ENCODE data around the gene RRAS2. TPM values are rescaled to one million over a fixed set of nuclear protein-coding genes. Genes with fewer than 3 reads are reported as not detected.
"Not testable (repeated sequence)": the region's sequence is repeated elsewhere in the genome, so short reads cannot be mapped to it uniquely, and the experiment has no call there.

Gene RRAS2
- total RNA-seq, 1 experiment from 2014 or later, result 37.3 TPM

DNA sequence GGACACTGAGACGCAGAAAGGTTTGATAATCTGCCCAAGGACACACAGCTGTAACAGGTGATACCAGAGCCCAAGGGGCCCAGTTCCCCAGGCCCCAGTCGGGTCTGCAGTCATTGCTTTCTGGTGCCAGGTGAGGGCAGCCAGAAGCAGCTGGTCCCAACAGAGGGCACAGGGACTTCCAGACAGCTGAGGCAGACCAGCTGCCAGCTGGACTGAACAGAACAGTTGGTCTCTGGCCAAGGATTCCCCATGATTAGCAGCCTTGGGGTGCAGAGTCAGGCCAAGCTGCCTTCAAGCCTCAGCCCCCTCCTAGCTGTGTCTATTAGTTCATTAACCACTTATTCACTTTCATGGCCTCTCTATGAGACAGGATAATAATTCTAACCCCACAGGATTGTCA, 105.6 kb downstream of the RRAS2 start:
- in situ Hi-C loops (cut with HindIII; ENCODE audit: low pct_unique_long_range_greater_than_20kb, low sequenced_read_pairs), result no loop called here
- DNase-seq (ENCODE audit: low read depth, low spot score), result no peak

DNA sequence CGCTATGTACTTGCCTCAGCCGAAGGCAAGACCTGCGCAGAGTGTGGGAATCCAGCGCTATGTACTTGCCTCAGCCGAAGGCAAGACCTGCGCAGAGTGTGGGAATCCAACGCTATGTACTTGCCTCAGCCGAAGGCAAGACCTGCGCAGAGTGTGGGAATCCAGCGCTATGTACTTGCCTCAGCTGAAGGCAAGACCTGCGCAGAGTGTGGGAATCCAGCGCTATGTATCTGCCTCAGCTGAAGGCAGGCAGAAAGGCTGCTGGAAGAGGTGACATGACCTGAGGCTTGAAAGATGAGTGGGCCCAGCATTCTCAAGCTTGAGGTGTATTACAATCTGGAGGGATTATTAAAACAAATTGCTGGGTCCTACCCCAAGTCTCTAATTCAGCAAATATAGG, 106.5 kb downstream of the RRAS2 start:
- DNase-seq (ENCODE audit: low read depth, low spot score); in situ Hi-C loops (cut with HindIII; ENCODE audit: low pct_unique_long_range_greater_than_20kb, low sequenced_read_pairs): not testable (repeated sequence)

DNA sequence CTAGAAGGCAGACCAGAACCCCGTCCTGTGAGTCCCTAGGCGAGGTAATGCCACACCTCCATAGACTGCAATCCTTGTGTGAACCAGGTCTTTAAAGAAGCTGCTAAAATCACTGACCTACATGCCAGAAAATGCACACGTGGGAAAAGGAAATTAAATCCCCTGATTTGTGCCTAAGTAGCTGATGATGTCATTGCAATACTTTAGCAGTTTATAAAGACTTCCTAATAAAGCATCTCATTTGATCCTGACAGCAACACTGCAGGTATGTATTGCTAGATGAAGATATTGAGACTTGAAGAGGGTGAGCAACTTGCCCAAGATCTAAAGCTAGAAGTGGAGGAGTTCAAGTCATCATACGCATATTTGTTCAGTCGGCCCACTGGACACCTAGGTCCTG, 107.2 kb downstream of the RRAS2 start:
- no peak for DNase-seq (ENCODE audit: low read depth, low spot score)
- in situ Hi-C loops (cut with HindIII; ENCODE audit: low pct_unique_long_range_greater_than_20kb, low sequenced_read_pairs), result no loop called here

DNA sequence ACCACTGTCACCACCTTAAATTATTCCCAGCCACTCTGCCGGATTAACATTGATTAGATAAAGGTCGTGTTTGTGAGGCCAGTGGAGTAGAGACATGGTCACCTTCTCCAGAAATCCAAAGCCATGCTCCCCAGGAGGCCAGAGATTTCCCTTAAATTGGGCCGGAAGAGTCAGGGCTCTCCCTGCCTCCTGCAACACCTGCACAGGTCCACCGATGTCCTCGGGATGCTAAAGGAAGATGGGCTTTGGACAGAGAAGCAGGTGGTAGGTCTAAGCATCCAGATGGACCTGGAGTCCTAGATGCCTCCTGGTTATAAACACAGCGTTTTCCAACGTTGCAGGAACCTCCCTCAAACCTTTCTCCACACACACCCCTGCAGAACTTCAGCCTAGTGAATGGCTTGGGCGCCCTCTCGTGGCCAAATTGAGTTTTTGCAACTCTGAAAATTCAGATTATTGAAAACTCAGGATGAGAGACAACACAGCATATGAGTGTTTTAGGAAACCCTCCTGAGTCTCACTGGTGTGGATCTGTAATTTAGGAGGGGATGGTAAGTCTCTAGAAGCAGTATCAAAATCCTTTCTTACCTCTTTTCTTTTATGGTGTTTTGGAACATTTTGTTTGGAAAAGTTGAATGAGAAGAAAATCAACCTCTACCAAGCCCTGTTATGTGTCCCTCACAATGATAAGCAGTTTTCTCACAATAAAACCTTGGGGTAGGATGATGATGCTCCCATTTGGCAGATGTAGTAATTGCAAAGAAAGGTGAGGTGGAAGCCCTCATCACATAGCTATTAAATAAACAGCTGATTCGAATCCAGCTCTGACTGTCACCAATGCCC, 109.6 kb downstream of the RRAS2 start:
- in situ Hi-C loops (cut with HindIII; ENCODE audit: low pct_unique_long_range_greater_than_20kb, low sequenced_read_pairs), result no loop called here
- peak; percentile 72 for DNase-seq (ENCODE audit: low read depth, low spot score)

DNA sequence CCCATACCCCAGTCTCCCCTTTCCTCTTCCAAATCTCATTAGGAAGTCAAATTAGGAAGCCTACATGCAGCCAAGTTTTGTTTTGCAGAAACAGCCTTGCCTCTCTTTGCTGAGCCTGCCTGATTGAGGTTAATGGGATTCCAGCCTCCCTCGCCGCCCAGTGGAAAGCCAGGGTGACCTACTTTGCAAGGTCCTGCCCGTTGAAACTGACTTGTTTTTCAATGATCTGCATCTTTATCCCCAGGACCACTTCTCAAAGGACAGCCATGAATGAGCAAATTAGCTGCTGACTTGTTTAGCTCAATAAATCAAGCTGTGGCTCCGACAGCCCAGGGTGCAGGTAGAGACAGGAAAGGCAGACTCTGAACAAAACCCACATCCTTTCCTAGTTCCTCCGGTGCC, 110.4 kb downstream of the RRAS2 start:
- in situ Hi-C loops (cut with HindIII; ENCODE audit: low pct_unique_long_range_greater_than_20kb, low sequenced_read_pairs), result no loop called here
- peak; percentile 8 for DNase-seq (ENCODE audit: low read depth, low spot score)

DNA sequence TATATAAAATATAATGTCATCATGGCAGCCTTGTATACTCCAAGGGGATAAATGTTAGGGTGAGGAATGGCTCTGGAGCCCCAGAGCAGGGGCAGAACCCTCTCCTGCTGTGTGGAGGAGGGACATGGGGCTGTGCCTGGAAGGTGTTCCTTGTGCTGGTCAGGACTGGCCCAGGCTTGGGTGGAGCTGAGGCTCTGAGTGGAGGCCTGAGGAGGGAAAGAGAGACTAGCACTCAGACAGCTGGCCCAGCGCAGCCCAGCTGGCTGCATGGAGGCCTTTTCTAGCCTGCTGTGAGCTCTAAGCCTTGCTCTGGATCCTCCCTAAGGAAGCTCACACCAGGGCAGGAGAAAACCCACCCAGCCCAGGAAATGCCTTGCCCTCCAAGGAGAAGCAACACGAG, 113.5 kb downstream of the RRAS2 start:
- no peak for DNase-seq (ENCODE audit: low read depth, low spot score)
- in situ Hi-C loops (cut with HindIII; ENCODE audit: low pct_unique_long_range_greater_than_20kb, low sequenced_read_pairs), result no loop called here

DNA sequence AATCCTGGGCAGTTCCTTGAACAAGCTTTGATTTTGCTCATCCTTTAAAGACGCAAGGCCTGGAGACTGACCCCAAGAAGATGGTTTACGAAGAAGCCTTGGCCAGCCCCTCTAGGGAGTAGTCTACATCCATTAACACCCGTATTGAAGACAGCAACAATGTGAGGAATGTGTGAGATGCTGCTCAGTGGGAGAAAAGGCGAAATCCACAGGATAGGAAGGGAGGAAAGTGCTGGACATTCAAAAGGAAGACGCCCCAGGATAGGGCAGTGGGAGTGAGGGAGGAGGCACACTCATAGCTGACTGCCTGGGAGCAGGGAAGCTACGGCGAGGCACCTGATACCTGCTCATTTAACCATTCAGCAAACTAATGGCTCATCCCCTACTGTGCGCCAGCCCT, 114.1 kb downstream of the RRAS2 start:
- in situ Hi-C loops (cut with HindIII; ENCODE audit: low pct_unique_long_range_greater_than_20kb, low sequenced_read_pairs), result no loop called here
- no peak for DNase-seq (ENCODE audit: low read depth, low spot score)

DNA sequence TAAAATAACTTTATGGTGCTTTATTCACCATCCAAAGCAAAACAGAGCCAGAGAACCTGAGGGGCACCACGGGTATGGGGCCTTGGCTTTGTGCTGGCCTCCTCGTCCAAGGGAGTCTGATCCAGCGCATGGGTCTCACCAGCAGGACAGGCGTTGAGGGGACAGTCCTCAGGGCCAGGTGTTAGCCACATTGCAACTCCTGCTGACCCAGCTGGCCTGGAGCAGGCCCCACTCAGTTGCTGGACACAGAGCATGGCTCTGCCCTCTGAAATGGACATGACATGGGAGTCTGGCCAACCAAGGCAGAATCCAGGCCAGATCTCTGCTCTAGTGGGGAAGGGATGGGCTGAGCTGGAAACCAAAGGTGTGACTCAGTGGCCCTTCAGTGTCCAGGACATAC, 116.2 kb downstream of the RRAS2 start:
- in situ Hi-C loops (cut with HindIII; ENCODE audit: low pct_unique_long_range_greater_than_20kb, low sequenced_read_pairs), result no loop called here
- no peak for DNase-seq (ENCODE audit: low read depth, low spot score)

DNA sequence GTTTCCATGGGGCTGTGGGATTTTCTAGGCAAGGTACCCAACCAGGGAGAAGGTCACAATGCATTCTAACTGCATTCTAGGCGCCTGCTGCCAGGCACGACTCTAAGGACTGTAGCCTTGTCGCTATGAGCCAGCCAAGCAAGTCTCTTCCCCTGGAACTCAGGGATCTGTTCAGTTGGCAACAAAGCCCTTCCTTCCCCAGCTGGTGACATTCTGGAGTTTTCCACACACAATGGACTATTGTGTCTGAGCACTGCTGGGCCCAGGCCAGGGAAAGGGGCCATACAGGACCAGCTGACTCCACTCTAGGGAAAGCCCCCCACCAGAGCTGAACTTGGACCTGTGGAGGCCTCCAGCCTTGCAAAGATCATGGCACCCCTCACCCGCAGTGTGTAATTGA, 116.8 kb downstream of the RRAS2 start:
- peak; percentile 9 for DNase-seq (ENCODE audit: low read depth, low spot score)
- in situ Hi-C loops (cut with HindIII; ENCODE audit: low pct_unique_long_range_greater_than_20kb, low sequenced_read_pairs), result no loop called here

DNA sequence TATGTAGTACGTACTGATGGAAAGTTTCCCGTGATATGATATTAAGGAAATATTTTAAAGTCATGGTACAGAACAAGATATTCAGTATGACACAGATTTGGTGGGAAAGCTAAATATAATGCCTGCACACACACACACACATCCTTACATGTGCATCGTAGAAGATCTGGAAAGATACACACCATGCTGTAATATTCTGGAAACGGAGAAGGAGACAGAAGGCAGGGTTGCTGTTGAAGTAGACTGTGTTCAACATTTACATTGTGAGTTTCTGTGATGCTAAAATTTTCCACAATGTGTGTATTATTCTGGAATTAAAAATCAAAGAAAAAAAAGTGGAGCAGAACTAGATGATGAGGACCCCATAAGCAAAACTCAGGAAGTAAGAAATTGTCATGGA, 118.0 kb downstream of the RRAS2 start:
- DNase-seq (ENCODE audit: low read depth, low spot score), result no peak
- in situ Hi-C loops (cut with HindIII; ENCODE audit: low pct_unique_long_range_greater_than_20kb, low sequenced_read_pairs), result no loop called here

DNA sequence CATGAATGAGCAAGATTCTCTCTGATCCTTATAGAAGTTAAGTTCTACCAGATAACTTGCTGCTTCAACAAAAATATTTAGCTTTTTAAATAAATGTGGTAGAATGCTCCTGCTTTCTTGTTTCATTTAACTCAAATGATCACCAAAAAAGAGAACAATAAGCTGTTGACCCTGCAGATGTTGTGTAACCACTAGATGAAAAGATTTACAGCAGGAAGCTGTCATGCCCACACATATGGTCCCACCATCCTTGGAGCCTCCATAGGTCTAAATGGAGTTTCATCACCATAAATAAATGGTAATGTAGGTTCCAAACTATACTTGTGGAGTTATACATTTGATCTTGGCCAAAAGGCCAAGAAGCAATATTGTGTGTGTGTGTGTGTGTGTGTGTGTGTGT, 118.8 kb downstream of the RRAS2 start:
- DNase-seq (ENCODE audit: low read depth, low spot score), result no peak
- in situ Hi-C loops (cut with HindIII; ENCODE audit: low pct_unique_long_range_greater_than_20kb, low sequenced_read_pairs), result no loop called here

DNA sequence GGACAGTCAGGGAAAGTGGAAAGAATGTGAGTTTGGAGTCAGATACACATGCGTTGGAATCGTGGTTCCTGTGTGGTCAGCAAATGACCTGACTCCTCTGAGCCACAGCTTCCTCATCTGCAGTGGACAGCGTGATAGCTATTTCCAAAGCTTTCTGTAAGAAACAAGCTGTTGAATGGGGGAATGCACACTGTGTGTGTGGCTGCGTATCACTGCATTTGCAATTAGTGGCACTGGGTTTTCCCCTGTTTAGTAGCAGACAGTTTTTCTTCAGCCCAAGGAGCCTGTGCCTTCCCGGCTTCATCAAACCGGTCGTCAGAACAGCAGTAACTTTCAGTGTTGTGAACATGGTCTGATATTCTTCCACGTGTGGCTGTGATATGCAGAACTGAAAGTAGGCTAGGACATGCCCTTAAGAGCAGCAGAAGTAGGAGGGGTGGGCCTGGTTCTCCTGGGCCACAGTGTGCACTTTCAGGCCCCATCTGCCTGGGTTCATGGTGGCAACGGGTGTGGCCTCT, 121.5 kb downstream of the RRAS2 start:
- no peak for DNase-seq (ENCODE audit: low read depth, low spot score)
- in situ Hi-C loops (cut with HindIII; ENCODE audit: low pct_unique_long_range_greater_than_20kb, low sequenced_read_pairs), result no loop called here

DNA sequence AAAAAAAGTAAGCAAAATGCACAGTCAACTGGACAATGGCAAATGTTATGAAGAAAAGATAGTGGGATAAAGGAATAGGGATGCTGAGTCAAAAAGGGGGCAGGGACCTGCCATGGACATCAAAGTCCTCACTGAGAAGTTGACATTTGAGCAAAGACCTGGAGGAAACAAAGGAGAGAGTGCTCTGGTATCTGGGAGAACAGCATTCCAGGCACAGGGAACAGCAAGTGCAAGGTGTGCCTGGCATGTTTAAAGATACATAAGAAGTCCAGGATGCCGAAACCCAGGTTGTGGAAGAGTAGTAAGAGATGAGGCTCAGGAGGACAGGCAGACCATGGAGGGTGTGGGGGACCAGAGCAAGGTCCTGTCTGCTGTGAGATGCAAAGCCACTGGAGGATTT, 123.3 kb downstream of the RRAS2 start:
- in situ Hi-C loops (cut with HindIII; ENCODE audit: low pct_unique_long_range_greater_than_20kb, low sequenced_read_pairs), result no loop called here

DNA sequence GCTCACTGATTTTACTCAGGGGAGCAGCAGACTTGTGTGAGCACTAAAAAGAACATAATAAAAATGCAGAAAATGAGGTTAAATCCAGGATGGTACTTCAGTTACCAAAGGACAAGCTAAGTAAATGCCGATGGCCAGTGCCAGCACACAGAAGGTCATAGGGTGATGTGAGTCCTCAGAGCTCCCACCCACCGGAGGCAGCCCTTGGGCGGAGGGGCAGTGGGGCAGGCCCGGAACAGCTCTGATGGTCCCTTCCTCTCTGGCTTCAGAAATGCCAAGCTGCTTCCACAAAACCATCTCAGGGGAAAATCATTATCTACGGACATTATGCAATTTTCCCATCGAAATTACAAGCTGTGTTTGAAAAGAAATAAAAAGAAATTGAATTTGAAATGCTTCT, 124.5 kb downstream of the RRAS2 start:
- in situ Hi-C loops (cut with HindIII; ENCODE audit: low pct_unique_long_range_greater_than_20kb, low sequenced_read_pairs), result no loop called here
- no peak for DNase-seq (ENCODE audit: low read depth, low spot score)

More for the DNA sequence above, 123.3 kb downstream of the RRAS2 start:
- DNase-seq (ENCODE audit: low read depth, low spot score), result no peak

DNA sequence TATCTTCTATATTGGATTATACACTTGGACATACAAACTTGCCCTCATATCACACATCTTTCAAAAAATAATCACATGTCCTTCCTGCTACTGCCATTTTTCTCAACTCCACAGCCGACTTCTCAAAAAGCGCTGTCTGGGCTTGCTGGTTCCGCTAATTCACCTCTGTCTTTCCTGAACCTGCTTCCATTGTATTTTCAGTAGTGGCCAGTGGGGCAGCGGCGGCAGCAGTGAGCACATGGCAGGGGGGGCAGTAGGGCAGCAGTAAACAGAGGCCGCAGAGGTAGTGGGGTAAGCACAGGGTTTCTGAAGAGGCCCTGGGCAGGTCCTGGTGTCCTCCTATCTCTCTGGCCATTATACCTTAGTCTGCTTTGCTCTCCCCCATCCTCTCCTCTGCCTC, 126.3 kb downstream of the RRAS2 start:
- in situ Hi-C loops (cut with HindIII; ENCODE audit: low pct_unique_long_range_greater_than_20kb, low sequenced_read_pairs), result no loop called here
- DNase-seq (ENCODE audit: low read depth, low spot score), result peak; percentile 38

DNA sequence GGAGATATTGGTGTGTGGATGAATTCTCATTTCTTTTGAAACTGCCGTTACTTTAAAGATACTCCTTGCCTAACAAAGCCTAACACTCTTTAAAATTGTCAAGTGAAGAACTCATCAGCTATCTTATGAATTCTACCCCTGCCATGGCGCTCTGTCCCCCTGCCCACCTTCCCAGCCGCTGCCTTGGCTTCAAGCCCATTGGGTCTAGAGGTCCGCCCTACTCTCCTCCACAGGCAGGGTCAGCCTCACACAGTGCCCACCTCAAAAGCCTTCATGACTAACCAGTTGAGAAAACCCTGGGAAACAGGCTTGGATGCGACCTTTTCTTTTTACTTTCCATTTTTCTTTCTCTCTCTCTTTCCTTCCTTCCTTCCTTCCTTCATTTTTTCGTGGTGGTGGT, 128.6 kb downstream of the RRAS2 start:
- no peak for DNase-seq (ENCODE audit: low read depth, low spot score)
- in situ Hi-C loops (cut with HindIII; ENCODE audit: low pct_unique_long_range_greater_than_20kb, low sequenced_read_pairs), result no loop called here

DNA sequence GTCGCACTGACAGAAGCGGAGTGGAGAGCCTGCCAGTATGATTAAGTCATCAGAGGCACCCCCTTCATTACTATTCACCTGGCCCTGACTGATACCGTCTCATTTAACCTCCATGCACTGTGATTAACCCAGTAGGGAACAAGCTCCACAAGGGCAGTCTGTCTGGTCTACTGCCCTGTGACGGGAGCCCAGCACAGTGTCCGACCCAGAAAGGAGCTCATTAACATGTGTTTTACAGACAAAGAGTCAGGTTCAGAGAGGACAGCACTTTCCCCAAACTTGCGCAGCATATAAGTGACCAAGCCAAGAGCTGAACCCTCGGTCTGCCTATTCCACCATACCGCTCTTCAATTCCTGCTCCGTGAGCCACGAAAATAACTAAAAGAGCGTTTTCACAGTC, 129.5 kb downstream of the RRAS2 start:
- in situ Hi-C loops (cut with HindIII; ENCODE audit: low pct_unique_long_range_greater_than_20kb, low sequenced_read_pairs), result no loop called here
- no peak for DNase-seq (ENCODE audit: low read depth, low spot score)

DNA sequence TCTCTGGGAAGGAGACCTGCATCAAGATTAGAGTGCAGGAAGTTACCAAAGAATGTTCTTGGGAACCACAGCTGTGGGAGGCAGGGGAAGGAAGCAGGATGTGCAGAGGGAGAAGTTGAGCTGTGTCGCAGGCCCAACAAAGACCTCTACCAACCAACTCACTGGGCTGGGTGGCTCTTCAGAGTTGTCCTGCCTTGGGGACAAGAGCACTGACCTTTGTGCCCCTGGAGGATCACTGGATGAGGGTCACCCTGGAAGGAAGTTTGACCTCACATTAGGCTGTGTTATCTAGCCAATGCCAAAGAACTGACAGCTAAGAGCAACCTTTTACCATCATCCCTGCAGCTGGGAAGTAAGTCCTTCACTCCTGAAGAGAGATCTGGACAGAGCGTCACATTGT, 130.6 kb downstream of the RRAS2 start:
- no peak for DNase-seq (ENCODE audit: low read depth, low spot score)
- in situ Hi-C loops (cut with HindIII; ENCODE audit: low pct_unique_long_range_greater_than_20kb, low sequenced_read_pairs), result no loop called here

Measured in SK-MEL-5 (cell line).